ENCODE data around the gene PDE11A.

Gene PDE11A

DNA sequence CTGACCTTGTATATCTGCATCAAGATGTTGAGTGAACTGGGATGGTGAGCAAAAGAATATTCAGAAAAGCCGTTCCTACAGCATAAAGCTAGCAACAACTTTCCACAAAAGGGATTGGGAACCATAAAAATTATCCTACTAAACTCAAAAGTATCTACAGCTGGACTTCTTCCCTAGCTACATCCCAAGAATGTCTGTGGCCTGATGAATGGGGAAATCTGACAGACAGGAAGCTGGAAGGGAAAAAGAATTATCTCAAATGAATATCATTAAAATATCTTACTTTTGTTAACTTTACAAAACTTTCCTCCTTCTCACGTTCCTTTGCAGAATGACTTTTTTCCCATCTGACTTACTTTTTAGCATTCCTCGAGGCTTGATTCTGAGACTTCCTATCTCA is 150.9 kb downstream of the PDE11A start:
- no peak for DNase-seq

DNA sequence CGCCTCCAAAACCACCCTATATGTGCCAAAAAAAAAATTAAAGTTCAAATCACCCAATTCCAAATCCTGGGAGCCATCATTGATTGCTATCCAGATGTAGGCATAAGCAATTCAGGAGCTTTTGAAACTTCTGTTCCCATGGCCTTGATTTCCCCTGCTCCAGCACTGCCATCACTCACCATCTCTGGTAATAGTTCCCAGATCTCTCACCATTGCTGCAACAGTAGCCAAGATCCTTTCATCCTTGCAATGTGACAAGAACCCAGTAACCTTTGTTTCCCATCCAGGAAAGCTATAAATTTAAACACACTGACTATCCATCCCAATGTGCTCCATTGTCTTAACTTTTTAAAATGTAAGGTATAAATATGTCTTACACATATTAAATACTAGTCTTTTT is 155.4 kb downstream of the PDE11A start:
- no peak for DNase-seq

DNA sequence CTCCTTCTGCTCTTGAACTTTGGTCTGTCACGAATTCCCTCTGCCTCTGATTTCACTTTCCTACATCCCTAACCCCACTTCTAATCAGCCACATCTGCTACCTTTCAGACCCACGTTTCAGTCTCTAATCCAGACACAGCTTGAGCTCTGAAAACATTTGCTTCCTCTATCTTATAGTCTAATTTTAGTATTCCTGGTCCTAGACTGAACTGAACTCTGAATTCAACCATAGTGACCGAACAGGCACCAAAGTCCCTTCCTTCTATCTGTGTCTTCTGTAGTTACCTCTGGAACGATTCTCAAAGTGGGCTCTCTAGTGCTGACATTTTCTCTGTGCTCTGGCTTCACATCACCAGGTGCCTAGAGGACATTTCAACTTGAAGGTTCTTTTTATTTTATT is 156.2 kb downstream of the PDE11A start:
- DNase-seq, result no peak

DNA sequence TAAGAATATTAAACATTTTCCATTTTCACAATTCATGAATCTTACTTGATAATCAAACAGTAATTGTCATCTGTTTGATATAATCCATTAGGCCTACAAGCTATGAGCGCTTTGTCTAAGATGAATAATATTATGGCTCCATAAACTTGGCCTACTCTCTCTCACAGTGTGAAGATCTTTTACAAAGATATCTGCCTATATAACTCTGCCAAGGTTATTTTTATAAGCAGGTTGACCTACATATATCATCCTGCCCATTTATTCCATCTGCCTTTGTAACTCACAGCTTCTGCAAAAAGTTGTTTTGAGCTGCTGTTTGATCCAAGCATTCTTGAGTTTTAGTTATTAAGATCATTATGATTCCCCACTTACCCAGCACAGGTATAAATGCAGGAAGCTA is 158.3 kb downstream of the PDE11A start:
- DNase-seq, result no peak

DNA sequence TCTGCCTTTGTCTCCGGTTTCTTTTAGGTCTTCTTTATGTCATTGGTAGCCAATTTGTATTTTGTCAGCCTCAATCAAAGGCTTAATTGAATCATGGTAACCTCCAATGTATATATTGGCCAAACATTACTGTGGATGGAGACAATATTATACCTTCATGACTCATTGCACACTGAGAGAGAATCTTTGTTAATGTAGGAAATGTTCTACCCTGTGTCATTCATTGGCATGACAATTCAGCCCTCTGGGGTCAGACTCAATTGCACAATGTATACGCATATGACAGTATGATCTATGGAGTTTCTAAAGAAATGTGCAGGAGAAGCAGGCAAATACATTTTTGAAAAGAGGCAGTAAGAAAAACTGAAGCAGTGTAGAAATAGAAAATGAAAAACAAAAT is 162.6 kb downstream of the PDE11A start:
- no peak for DNase-seq

DNA sequence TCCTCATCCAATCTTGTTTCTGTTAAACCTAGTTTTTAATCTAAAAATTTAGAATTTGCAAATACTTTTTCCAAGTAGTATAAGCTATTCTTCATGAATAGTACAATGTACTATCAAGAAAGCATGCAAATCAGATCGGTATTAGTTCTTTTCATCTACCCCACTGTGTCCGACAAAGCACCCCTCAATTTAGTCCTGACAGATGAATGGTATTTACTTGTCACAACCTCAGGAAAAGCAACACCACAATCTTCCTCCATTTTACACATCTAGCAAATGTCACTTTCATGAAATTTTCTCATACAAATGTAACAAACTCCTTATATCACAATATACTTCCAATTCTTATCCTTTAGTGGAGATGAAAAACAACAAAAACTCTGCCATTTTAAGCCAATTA is 163.8 kb downstream of the PDE11A start:
- no peak for DNase-seq

DNA sequence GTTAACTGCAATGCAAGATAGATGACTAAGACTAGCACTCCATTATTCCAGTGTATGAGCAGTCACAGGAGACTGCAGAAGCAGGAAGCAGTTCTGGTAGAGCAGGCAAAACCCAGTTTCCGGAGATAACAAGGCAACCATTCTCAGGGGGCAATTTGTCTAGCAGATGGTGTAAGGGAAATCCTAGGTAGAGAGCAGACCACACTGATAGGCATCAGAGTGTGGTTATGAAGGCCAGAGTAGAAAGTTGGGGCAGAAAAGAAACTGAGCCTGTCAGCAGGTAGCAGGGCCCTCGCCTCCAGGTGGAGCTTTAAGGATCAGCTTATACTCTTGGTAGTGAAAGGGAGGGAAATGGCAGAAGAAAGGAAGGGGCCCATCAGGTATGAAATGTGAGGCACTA is 164.4 kb downstream of the PDE11A start:
- DNase-seq, result no peak

DNA sequence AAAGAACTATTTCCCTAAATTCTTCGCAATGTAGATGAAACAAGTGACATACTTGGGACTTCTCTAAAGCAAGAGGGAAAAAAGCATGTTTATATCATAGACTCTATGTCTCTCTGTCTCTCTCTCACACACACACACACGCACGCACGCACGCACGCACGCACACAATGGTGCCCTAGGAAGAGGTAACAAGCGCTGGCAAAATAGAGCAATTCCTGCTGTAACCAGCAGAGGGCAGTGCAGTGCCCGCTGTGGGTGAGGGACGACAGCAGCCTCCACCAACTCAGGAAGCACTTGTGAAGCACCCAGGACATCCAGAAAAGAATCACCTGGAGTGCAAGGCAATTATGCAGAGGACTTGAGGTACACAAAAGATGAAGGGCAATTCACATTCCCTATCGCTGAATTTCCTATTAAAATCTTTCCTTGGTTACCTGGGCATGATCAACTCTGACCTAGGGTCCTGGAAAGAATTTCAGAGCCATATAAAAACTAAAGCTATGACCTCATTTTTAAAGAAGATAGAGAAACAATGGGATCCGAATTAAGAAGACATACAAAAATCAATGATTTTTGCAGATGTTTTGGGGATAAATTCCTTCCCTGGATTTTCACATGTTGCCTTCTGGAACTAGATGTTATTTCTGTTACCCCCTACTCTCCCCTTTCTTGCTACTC is 166.4 kb downstream of the PDE11A start:
- no peak for DNase-seq

DNA sequence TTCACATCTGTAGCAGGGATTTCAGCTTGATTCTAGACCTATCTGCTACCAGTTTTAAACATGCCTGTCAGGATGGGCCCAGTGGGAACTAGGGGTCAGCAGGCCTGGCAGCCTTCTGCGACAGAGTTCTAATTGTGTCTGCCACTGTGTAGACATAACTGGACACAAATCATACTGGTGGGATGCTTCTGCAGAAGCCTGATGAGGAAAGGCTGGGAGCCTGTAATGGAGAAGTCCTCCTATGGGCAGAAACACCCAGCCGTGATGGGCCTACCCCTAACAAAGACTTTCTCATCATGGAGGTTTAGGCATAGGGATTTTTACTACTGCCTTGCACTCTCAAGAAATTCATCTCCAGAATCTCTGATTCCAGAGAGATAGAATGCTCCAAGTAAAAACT is 166.9 kb downstream of the PDE11A start:
- no peak for DNase-seq

DNA sequence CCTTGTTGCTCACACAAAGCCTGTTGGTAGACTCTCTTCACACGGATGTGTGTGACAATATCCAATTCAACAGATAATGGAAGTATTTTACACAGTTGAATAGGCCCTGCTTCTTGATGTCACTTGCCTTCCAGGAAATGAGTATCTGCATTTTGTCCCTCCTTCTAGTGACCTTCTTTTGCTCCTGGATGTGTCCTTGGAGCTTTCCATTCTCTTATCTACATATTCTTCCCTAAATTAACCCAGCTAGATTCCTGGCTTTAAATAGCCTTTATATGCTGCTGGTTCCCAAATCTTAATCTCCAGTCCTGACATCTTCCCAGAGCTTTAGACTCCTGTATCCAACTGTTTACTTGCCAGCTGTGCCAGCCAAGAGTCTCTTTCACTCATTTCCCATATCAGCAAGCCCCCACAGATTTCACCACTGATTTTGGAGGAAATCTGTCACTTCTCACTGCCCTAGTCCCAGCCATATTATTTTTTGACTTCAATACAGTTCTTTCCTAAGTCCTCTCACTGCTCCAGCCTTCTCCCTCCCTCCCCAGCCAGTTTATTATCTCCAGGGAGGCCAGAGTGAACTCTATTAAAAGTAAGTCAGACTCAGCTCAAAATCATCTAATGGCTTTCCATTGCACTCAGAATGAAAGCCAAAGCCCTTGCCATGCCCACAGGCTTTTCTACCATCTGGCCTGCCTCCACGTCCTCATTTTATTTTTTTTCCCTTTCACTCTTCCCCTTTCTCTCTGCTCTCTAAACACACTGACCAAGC is 170.0 kb downstream of the PDE11A start:
- DNase-seq, result no peak

DNA sequence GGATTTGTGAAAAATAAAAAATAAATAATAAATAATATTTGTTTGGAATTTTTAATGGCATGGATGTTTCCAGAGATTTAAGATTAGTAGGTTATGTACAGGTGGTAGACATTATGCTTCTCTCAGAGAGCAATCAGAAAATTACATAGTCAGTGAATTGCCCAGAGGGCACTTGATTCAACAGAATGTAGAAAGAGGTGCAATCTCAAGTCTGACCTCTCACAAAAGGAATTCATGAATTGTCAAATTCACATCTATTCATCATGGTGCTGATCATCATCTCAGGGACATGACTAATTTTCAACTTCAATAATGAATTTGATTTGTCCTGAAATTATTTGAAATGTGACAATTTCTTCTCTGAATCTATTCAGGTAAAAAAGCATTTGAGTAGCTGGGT is 172.5 kb downstream of the PDE11A start:
- DNase-seq, result no peak

DNA sequence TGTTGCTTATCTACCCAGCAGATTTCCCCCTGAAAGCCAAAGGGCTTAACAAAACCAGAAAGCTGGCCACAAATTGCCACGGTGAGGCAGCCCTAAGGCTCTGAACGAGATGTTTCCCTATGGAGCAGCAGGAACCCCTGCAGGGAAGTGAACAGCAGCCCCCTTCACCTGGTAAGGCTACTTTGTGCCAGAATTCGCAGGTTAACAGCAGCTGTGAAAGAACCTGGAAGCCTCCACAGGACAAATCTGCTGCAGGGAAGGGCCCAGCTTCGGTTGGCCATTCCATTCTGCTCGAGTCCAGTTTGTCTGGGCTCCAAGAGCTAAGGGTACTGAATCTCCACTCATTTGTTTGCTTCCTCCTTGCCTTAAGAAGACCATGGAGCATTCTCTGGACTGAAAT is 175.3 kb downstream of the PDE11A start:
- no peak for DNase-seq

DNA sequence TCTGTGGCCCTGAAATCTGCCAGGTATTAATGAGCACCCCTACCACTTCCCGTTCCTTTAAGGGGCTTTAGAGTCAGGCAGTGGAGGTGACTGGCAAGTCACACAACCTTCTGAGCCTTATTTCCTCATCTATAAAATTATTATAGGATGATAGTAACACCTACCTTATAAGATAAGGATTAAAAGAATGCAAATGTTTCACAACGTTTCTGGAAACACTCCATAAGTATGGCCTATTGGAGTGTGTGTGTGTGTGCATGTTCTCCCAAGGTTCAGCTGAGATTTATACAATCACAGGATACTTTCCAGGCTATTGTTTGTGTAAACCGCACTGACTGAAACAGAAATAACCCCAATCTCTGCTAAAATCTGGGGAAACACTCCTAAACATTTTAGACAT is 176.0 kb downstream of the PDE11A start:
- DNase-seq, result no peak

DNA sequence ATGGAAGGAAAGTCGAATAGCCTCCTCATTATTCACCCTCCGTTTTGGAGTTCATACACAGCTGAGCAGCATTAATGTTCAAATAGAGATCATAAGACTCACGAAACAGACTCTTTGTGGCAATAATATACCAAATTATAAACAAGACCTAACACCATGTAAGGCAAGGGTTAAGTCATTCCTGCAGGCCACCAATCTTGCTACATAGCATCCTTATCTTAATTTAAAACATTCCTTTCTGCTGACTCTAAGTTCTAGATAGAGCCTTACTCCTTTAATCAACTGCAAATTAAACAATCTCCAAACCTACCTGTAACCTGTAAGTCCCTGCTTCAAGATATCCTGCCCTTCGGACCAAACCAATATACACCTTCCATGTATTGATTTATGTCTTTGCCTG is 178.0 kb downstream of the PDE11A start:
- DNase-seq, result no peak

DNA sequence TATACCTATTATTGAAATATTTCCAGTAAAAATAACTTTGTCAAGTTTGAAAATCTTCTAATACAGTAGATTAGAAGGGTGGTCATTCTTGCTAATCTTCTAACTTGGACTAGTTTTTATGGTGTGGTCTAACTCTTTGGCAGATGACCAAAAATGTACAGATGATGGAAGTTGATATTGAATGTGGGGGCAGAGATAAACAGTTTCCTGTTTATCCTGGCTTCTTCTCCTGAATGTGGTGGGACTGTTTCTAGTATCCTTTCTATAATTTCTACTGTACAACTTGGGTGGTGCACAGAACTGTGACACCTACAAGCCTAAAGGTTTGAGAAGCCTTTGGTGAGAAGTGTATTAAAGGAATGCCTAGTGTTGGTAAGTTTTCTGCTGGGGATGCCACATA is 178.7 kb downstream of the PDE11A start:
- DNase-seq, result no peak

DNA sequence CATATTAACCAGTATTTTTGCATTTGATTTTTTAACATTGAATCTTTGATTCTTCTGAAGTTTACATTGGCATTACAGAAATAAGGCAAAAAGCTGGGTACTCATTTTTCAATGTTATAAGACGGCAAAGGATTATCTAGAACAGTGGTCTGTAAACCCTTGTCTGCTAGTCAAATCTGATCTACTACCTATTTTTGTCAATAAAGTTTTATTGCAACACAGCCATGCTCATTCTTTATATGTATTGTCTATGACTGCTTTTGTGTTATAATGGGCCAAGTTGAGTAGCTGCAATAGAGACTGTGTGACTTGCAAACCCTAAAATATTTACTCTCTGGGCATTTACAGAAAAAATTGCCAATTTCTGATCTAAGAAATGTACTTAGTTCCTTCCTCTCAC is 181.0 kb downstream of the PDE11A start:
- no peak for DNase-seq

DNA sequence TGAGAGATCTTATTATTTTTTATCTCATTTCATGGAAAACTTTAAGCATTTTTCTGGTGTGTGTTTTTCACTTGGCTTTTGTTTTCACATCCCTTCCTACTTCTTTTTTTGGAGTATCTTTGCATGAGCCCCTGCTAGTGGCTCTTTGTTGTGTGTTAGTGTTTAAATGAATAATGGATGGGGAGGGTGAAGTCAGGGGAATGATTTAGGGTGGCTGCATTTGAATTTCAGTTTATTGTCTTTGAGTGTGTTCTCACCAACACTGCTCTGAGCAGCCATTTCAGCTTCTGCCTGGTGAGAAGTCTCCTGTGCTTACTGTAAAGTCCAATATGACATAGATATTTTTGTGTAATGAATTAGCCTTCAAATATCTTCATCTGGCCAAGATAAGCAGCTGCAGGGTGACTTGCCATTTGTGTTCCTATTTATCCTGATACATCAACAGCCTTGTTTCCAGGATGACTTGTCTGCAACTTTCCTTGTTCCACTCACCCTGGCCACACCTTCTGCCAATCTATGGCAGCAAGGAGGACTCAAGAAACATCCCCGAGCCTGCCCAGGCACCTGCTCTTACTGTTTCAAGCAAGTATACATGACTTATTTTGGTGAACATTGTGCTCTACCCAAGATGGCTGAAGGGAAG is 182.6 kb downstream of the PDE11A start:
- no peak for DNase-seq

DNA sequence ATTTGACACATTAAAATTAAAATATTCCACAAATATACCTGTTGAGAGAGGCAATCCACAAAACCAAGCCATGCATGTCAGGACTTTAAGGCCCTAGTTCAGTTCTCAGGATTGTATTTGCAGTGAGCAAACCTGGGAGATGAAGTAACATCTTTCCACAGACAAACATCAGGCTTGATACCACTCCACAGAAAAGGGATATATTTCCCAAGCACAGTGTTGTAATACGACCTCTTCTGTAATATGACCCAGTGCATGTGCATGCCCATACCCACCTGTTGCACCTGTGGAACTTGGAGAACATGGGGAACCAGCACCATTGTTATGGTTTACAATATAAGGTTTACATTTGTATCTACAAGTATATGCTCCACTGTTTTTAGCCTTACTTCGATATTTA is 184.0 kb downstream of the PDE11A start:
- no peak for DNase-seq

DNA sequence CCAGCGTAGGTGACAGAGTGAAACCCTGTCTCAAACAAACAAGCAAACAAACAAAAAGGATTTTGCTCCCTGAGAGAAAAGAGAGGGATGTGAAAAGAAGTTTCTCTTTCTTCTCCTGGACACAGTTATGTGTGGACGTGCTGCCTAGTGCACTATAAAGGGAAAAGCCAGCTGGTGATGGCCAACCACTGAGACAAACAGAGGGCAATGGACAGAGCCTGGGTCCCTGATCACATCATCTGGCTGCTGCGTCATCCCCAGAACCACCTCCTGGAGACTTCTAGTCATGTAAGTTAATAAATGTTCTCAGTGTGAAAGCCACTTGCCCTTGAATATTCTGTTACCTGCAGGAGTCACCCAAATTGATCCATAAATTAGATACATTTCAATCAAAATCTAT is 184.9 kb downstream of the PDE11A start:
- no peak for DNase-seq

DNA sequence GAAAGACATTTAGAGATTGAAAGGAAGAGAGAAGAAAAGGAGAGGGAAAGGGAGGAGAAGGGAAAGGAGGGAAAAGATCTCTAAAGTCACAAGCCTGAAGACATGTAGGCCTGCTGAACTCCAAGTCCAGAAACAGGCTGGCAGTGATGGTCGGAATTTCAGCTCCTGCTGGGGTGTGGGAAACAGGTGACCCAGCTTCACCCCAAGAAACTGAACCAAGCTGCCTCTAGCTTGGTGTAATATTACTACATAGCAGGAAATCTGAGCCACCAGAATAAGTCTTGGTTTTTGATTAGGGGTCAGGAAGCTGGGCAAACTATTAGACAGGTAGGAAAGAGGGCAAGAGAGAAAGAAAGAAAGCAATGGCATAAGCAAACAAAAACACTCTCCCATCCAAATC is 185.8 kb downstream of the PDE11A start:
- no peak for DNase-seq

DNA sequence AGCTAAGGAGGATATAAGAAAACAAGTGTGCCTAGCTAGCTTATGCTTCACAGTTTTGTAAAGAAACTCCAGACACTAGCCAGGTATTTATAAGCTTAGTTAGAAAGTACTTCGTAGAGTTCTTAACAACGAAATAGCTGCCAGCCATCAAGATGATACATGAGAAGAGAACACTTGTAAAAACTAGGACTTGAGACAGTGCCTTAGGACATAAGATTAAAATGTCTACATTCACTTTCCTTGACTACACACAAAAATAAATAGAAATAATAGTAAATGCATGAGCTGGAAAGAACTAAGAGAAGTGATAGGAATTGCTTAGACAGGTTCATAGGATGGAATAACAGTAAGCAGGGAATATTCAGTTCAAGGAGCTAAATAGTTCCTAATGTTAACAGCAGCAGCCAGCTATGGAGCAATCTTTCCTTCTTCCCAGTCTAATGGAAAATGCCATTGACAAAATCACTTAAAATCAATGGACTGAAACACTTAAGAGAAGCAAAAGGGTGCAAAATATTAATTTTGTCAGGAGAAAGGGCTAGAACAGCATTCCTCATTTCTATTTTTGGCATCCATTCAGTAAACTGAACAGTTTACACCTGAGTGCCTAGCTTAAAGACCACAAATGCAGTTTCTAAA is 186.6 kb downstream of the PDE11A start:
- no peak for DNase-seq

DNA sequence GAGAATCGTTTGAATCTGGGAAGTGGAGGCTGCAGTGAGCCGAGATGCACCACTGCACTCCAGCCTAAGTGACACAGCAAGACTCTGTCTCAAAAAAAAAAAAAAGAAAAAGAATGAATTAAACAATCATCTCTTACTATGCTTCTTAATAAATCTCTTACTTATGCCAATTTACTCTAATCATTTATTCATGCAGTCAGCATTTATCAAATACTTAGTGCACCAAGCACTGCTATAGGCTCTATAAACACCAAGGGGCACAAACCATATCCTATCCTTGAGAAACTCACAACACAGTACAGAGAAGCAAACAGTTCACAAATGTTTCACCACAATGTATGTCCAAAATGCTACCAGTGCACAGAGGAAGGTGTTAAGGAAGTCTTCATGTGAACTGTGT is 189.4 kb downstream of the PDE11A start:
- DNase-seq, result no peak

DNA sequence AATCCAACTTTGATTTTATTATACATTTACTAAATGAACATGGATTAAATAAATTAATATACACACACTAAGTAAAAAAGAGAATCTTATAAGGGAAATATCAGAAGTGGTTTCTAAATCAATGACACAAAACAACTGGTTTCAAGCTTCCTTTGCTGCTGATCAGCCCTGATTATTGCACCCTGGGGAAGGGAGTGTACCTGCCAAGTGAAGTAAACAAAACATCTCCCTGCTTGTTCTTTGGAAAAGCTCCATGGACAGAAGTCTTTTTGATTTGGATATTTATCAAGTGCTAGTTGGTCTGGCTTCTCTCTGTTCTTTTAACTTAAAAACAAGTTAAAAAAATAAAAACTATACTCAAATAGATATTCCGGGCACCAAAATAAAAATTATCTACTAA is 190.1 kb downstream of the PDE11A start:
- no peak for DNase-seq

DNA sequence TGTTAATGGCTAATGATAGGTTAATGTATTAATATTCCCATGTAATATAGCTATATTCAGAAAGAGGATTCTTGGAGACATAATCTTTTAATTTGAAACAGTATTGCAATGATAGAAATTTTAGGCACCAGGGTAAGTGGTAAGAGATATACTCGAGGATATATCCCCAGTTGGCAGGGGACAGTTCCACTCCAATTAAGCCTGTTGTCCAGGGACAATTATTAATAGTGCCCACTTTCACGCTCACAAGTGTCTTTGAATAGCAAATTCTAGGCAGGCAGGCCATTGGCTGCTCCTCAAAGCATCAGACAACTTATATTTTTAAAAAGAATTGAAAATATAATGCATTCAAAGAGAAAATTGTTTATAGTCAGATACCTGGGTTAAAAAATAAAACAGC is 190.7 kb downstream of the PDE11A start:
- DNase-seq, result no peak

Data from NCI-H1417 treated with DMSO at 0.1 percent for 48 hours (cell line).